HG03025 (cell line): Measurements from ENCODE around the gene SLC45A1.

Source experiments
- ATAC-seq: cut with Tn5 transposase; IDR thresholded peaks from one replicate; pipeline ENCODE4 v1.9.1; 2021; ENCODE audit warnings: mild to moderate bottlenecking, moderate library complexity; ENCODE audit not compliant: unreplicated experiment, low FRiP score

Gene SLC45A1

DNA sequence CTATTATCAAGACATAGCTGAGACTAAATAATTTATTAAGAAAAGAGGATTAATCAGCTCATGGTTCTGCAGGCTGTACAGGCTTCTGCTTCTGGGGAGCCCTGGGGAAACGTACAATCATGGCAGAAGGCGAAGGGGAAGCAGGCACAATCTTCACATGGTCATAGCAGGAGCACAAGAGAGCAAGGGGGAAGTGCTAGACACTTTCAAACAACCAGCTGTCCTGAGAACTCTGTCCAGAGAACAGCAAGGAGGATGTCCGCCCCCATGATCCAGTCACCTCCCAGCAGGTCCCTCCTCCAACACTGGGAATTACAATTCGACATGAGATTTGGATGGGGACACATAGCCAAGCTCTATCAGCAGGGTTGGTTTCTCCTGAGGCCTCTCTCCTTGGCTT lies 10.3 kb upstream of the SLC45A1 start:
- ATAC-seq: no peak

- ATAC-seq: no peak
Measured at GRCh38 chr1:8311068-8311718, 6.7 kb upstream of the SLC45A1 start.

- ATAC-seq: no peak
Measured at GRCh38 chr1:8312235-8313218, 5.4 kb upstream of the SLC45A1 start.

GRCh38 chr1:8313231-8313630 lies 4.7 kb upstream of the SLC45A1 start:
- no peak for ATAC-seq

DNA sequence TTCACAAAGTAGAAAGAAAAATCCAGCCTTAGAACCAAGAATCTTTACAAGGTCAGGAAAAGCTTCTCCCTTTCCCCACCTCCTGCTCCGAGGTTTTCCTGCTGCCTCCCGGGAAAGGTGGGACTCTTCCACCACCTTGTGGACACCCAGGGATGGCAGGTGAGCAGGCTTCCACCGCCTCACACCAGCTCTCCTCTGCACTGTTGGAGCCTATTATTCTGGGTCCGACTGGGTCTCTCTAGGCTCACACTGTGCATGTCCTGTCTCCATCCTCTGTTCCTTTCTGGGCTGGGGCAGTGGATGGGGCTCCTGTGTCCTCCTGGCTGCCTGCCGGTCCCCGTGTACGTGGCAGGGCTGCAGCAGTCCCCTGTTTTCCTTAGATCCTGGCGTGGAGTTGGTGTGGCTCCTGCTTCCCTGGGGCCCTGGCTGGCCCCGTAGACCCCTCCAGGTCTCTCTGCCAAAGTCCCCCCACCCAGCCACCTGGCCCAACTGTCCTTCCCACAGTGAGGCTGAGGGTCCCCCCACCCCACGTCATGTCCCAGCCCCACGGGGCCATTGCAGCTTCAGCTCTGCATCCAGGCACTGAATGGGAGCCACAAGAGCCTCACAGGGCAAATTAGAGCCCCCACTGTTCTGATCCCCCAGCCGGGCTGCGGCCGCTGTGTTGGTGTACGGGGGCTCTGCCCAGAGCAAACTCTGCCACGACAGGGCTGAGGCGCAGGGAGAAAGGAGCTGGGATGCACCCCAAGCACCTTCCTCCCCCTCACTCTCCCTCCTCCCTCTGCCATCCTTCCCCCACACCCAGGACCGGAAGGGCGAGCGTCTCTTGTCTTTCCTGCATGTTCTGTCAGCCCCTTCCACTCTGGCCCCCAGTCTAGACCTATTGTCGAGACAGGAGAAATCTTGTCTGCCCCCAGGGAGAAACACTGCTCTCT lies 3.3 kb upstream of the SLC45A1 start:
- ATAC-seq: no peak

DNA sequence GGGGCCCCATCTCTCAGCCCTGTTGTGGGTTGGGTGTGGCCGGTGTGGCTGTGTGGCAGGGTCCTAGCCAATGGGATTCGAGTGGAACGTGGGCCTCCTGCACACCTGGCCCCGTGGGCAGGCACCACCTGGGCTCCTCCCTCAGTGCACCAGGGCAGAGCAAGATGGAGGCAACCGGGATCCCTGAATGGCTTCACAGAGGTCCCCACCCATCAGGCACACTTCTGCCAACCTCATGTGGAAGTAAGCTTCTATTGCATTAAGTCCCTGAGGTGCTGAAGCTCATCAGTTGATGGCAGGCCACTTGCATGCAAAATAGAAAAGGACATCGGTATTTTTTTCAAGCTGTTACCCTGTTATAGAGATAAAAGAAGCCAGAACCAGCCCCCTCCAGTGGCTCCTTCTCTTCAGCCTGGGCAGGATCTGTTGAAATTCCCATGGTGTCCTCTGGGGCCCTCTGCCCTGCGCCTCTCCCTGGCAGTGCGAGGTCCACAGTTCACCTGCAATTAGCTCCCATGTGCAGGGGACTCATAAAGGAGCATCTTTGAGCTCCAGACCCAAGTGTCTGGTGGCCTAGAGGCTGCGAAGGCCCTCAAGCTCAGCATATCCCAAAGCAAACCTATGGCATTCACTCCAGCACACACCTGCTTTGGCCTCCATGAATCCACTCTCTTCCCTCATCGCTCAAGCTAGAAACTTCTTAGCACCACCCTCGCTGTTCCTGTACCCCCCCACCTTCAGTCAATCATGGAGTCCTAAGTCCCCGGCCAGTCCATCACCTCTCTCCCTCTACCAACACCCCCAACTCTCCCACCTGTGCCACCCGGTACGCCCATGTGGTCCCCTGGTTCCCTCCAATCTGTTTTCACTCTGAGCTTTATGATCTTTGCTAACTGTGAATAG lies 2.1 kb upstream of the SLC45A1 start:
- no peak for ATAC-seq

- ATAC-seq: no peak
Measured at GRCh38 chr1:8318436-8318835, 522 bp downstream of the SLC45A1 start.

- no peak for ATAC-seq
Measured at GRCh38 chr1:8321612-8322011, 3.7 kb downstream of the SLC45A1 start.

DNA sequence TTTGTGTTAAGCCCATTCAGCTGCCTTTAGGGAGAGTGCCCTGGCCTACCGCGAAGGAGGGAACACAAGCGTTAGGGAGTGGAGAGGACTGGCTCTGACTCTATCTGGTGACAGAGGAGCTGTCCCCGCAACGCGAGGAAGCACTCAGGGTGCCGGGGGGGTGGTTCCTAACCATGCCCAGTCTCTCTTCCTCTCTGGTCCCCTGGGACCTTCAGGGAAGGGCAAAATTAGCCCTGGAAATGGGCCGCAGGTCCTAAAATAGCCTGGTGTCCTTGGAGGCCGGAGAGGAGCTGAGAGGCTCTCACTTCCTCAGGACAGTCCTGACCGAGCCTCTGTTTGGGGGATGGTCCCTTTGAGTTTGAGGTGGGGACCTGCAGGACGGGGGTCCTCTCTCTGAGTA lies 5.8 kb downstream of the SLC45A1 start:
- ATAC-seq: no peak

DNA sequence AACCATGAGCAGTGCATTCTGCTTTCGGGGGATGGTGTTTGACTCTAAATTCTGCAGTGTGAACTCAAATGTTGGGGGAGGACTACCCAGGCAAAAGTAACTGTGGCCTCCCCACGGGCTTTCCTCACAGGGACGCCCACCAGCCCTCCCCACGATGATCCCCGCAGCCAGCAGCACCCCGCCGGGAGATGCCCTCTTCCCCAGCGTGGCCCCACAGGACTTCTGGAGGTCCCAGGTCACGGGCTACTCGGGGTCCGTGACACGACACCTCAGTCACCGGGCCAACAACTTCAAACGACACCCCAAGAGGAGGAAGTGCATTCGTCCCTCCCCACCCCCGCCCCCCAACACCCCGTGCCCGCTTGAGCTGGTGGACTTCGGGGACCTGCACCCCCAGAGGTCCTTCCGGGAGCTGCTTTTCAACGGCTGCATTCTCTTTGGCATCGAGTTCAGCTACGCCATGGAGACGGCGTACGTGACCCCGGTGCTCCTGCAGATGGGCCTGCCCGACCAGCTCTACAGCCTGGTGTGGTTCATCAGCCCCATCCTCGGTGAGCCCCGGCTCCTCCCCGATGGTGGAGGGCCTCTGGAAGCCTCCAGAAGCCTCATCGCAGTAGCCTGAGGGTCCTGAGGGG lies 6.4 kb downstream of the SLC45A1 start:
- no peak for ATAC-seq

DNA sequence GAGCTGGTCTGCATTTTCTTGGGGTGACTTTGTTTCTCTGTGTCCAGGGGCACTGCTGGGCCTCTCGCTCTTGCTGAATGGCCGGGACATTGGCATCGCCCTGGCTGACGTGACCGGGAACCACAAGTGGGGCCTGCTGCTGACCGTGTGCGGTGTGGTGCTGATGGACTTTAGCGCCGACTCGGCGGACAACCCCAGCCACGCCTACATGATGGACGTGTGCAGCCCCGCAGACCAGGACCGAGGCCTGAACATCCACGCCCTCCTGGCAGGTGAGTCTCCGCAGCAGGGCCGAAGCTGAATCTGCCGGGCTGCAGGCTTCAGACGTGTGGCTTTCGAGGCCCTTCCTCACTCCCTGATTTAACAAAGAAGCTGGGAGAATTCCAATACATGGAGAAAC lies 7.9 kb downstream of the SLC45A1 start:
- ATAC-seq: no peak

- no peak for ATAC-seq
Measured at GRCh38 chr1:8326265-8326664, 8.4 kb downstream of the SLC45A1 start.

- no peak for ATAC-seq
Measured at GRCh38 chr1:8328271-8328670, 10.4 kb downstream of the SLC45A1 start.

DNA sequence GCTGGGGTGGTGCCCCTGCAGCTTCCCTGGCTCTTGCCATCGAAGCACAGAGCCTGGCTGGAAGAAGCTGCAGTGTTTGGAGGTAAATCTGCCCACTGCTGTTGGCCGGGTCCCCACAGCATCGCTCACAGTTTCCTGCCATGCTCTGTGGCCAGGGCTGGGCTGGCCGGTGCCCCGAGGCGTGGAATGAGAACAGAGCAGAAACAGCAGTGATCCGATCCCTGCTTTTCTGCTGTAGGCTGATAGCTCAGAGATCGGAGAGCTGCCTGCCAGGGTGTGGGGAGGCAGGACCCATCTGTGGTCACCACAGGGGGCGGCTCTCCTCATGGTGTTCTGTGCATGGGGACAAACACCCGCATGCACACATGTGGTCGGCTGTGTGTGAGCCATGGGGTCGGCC lies 11.5 kb downstream of the SLC45A1 start:
- ATAC-seq: no peak

DNA sequence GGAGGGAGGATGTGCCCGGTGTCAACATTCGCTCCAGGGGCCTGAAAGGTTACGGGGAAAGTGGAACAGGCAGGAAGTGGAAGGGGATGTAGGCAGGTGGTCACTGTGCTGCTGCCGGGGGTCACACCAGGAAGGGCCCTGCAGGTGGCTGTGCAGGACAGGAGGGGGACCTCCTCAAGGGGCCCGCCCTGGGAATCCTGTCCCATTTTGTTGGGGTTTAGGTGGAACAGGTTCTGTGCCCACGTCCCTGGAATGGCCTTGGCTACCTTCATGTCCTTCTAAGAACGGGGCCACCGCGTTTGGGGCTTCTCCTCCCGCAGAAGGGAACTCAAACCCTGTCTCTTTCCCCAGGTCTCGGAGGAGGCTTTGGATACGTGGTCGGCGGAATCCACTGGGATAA lies 11.9 kb downstream of the SLC45A1 start:
- no peak for ATAC-seq

DNA sequence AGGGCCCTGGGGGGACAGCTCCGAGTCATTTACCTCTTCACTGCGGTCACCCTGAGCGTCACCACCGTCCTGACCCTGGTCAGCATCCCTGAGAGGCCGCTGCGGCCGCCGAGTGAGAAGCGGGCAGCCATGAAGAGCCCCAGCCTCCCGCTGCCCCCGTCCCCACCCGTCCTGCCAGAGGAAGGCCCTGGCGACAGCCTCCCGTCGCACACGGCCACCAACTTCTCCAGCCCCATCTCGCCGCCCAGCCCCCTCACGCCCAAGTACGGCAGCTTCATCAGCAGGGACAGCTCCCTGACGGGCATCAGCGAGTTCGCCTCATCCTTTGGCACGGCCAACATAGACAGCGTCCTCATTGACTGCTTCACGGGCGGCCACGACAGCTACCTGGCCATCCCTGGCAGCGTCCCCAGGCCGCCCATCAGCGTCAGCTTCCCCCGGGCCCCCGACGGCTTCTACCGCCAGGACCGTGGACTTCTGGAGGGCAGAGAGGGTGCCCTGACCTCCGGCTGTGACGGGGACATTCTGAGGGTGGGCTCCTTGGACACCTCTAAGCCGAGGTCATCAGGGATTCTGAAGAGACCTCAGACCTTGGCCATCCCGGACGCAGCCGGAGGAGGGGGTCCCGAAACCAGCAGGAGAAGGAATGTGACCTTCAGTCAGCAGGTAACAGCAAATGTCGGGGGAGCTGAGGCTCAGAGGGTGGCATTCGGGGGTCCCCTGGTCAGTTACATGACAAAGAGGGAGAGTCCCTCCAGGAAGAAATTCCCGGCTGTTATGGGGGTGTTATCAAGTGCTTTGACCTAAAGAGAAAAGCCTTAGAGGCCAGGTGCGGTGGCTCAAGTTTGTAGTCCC lies 12.6 kb downstream of the SLC45A1 start:
- ATAC-seq: no peak

- ATAC-seq: no peak
Measured at GRCh38 chr1:8332806-8333205, 14.9 kb downstream of the SLC45A1 start.

DNA sequence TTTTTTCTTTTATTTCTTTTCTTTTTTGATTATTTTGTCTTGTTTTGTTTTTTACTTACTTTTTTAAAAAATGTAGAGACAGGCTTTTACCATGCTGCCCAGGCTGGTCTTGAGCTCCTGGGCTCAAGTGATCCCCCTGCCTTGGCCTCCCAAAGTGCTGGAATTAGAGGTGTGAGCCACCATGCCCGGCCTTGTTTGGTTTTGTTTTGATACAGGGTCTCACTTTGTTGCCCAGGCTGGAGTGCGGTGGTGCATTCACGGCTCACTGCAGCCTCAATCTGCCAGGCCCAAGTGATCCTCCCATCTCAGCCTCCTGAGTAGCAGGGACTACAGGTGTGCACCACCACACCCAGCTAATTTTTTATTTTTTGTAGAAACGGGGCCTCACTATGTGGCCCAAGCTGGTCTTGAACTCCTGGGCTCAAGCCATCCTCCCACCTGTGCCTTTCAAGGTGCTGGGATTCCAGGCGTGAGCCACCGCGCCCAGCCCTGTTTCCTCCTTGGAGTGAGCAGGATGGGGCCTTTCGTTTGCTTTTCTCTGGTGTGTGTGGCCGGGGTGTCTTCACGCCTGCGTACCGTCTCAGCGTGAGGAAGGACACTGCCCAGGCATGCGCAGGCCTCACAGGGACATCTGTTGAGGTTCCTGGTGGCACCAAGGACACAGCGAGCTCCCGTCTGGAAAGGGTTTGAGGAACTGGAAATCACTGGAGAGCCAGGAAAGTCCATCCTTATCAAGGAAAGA lies 15.5 kb downstream of the SLC45A1 start:
- ATAC-seq: no peak
